B cell (primary cell): ENCODE data around the gene DCPS.

ENCODE experiments used
- EZH2 ChIP-seq: IDR thresholded peaks from 2 replicates; pipeline ENCODE4 v1.6.1; 2012; ENCODE audit warnings: borderline replicate concordance, low read depth, mild to moderate bottlenecking, moderate library complexity, low read length; ENCODE audit not compliant: insufficient read depth, poor library complexity, severe bottlenecking
- TF ChIP-seq, protein P1 (sequence below): fragments of 200-600 bp; IDR thresholded peaks from one replicate; pipeline ENCODE4 v1.8.0; 2022; ENCODE audit warnings: antibody characterized with exemption, mild to moderate bottlenecking

DNA sequence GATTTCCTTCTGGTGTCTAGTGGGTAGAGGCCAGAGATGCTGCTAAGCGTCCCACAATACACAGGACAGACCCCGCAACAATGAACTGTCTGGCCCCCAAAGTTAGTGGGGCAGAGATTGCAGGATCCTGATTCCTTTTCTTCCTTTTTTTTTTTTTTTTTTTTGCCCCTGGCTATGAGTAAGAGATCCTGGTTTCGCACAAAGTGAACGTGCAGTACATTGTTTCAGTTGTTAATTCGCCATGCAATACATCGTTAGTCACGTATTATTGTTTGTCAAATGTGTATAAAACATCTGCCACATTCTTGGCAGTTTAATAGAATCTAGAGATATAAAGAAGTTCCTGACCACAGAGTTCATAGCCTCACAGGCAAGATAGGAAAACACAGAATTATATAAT lies 71.9 kb downstream of the DCPS start:
- TF ChIP-seq EZH2 = no peak
- TF ChIP-seq, protein P1, sequence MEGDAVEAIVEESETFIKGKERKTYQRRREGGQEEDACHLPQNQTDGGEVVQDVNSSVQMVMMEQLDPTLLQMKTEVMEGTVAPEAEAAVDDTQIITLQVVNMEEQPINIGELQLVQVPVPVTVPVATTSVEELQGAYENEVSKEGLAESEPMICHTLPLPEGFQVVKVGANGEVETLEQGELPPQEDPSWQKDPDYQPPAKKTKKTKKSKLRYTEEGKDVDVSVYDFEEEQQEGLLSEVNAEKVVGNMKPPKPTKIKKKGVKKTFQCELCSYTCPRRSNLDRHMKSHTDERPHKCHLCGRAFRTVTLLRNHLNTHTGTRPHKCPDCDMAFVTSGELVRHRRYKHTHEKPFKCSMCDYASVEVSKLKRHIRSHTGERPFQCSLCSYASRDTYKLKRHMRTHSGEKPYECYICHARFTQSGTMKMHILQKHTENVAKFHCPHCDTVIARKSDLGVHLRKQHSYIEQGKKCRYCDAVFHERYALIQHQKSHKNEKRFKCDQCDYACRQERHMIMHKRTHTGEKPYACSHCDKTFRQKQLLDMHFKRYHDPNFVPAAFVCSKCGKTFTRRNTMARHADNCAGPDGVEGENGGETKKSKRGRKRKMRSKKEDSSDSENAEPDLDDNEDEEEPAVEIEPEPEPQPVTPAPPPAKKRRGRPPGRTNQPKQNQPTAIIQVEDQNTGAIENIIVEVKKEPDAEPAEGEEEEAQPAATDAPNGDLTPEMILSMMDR = no peak
